Right lobe of liver (tissue), 4 donors: ENCODE data around the gene TLL1.

ENCODE experiments used
- POLR2A ChIP-seq: fragments of 450-650 bp; IDR thresholded peaks from one replicate; pipeline ENCODE4 v1.6.1; 2017; ENCODE audit warnings: antibody characterized with exemption, mild to moderate bottlenecking
- TF ChIP-seq, protein P1 (sequence below), 4 donors: fragments of 200-600 bp in 3 of 4; fragments of 450-650 bp in 1 of 4; IDR thresholded peaks; one replicate each; pipeline versions ENCODE4 v1.5.1 to v1.8.0; 2016 to 2022; ENCODE audit warnings: antibody characterized with exemption in 4 of 4, mild to moderate bottlenecking in 2 of 4
- donor health status: DM: no; HTN: no; CAD: no.
- donor health status: DM: no; HTN: no; CAD: no.
- donor health status: DM: no; HTN: yes; CAD: no.

DNA sequence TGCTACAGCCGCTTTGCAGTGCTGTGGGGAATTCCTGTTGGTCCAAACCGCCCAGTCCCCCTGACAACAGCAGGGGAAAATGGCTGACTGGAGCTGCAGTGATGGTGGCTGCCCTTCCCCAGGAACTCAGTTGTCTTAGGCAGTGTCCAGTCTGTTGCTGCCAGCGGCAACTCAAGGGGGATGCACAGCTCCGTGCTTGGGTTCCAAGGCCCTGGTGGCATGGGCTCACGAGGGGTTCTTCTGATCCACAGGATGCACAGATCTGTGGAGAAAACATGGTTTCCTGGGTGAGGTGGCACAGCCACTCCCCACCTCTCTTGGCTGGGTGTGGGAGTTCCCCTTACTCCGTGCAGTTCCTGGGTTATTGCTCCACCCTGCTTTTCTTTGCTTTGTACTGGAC, 261.2 kb downstream of the TLL1 start:
- TF ChIP-seq, protein P1, sequence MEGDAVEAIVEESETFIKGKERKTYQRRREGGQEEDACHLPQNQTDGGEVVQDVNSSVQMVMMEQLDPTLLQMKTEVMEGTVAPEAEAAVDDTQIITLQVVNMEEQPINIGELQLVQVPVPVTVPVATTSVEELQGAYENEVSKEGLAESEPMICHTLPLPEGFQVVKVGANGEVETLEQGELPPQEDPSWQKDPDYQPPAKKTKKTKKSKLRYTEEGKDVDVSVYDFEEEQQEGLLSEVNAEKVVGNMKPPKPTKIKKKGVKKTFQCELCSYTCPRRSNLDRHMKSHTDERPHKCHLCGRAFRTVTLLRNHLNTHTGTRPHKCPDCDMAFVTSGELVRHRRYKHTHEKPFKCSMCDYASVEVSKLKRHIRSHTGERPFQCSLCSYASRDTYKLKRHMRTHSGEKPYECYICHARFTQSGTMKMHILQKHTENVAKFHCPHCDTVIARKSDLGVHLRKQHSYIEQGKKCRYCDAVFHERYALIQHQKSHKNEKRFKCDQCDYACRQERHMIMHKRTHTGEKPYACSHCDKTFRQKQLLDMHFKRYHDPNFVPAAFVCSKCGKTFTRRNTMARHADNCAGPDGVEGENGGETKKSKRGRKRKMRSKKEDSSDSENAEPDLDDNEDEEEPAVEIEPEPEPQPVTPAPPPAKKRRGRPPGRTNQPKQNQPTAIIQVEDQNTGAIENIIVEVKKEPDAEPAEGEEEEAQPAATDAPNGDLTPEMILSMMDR (IDR thresholded peaks at IDR 0.05), result no peak
- no peak for TF ChIP-seq POLR2A
